HUES48 (cell line): Measurements from ENCODE around the gene DIMT1.

Source experiments
- H3K27ac ChIP-seq: one replicate; pipeline ENCODE4 v1.7.0; 2013; ENCODE audit warnings: low read depth, low read length, inconsistent platforms
- H3K27me3 ChIP-seq: 2 replicates; pipeline ENCODE4 v1.6.1; 2013; ENCODE audit warnings: mild to moderate bottlenecking, low read length; ENCODE audit not compliant: control insufficient read depth, insufficient read depth
- H3K36me3 ChIP-seq: 2 replicates; pipeline ENCODE4 v1.6.1; 2013; ENCODE audit warnings: low read length; ENCODE audit not compliant: control insufficient read depth, insufficient read depth
- H3K4me1 ChIP-seq: 2 replicates; pipeline ENCODE4 v1.6.1; 2013; ENCODE audit warnings: mild to moderate bottlenecking, low read length; ENCODE audit not compliant: control insufficient read depth, insufficient read depth
- H3K4me3 ChIP-seq: 2 replicates; pipeline ENCODE4 v1.5.1; 2013; ENCODE audit warnings: mild to moderate bottlenecking, low read depth, low read length
- H3K9ac ChIP-seq: 2 replicates; pipeline ENCODE4 v1.6.1; 2013; ENCODE audit warnings: mild to moderate bottlenecking, low read depth, low read length, moderate library complexity
- H3K9me3 ChIP-seq: 2 replicates; pipeline ENCODE4 v1.6.1; 2013; ENCODE audit warnings: low read length; ENCODE audit not compliant: control insufficient read depth, insufficient read depth

The DIMT1 gene

GRCh38 chr5:62369039-62369438 is 34.7 kb downstream of the DIMT1 start:
- no peak overlapping the region for H3K4me3 ChIP-seq
- no peaks in the 10 kb centered on the region for H3K27me3 ChIP-seq
- peaks cover 83% of the 10 kb centered on the region for H3K36me3 ChIP-seq

GRCh38 chr5:62362701-62363100 is 41.0 kb downstream of the DIMT1 start:
- H3K36me3 ChIP-seq, result peaks cover 88% of the 10 kb centered on the region

More at GRCh38 chr5:62369039-62369438, 34.7 kb downstream of the DIMT1 start:
- Histone ChIP-seq H3K27ac (no peak overlapping the region), H3K9ac (no peak overlapping the region), H3K4me1 (no peaks in the 10 kb centered on the region), H3K9me3 (no peaks in the 10 kb centered on the region)

GRCh38 chr5:62354028-62354874 is 49.5 kb downstream of the DIMT1 start:
- H3K27ac ChIP-seq, result no peak overlapping the region
- H3K4me1 ChIP-seq, result no peaks in the 10 kb centered on the region
- H3K4me3 ChIP-seq, result no peak overlapping the region
- H3K9ac ChIP-seq, result no peak overlapping the region
- peaks cover 94% of the 10 kb centered on the region for H3K36me3 ChIP-seq
- H3K27me3 ChIP-seq, result no peaks in the 10 kb centered on the region
- no peaks in the 10 kb centered on the region for H3K9me3 ChIP-seq

More at GRCh38 chr5:62362701-62363100, 41.0 kb downstream of the DIMT1 start:
- H3K9ac ChIP-seq, result no peak overlapping the region
- no peaks in the 10 kb centered on the region for H3K9me3 ChIP-seq
- no peak overlapping the region for H3K27ac ChIP-seq
- no peaks in the 10 kb centered on the region for H3K27me3 ChIP-seq
- no peaks in the 10 kb centered on the region for H3K4me1 ChIP-seq
- no peak overlapping the region for H3K4me3 ChIP-seq

DNA sequence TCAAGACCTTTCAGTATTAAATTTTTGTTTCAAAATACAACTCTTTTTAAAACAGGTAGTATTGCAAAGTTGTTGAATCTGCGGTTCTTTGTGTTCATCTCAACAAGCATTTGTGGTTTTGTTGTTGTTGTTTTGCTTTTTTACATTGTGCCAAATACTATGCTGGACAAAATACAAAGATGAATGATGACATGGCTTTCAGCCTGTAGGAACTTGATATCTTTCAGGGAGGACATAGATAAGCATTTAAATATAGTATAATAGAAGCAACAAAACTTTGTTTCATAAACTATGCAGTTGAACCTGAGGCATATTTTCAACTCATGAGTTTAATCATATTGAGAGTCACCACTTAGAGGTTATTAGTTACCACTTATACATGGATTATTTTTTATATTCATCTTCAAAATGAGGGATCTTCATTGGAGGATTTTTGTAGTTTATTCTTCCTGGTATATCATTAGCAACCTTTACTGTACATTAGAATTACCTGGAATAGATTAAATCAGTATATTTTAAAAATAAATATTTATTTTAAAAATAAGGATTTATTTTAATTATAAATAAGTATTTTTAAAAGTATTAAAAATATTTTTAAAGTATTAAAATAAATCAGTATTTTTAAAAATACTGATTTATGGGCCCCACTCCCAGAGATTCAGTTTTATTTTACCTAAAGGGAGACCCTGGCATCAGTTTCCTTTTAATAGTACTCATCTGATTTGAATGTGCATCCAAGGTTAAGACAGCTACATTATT is 54.8 kb downstream of the DIMT1 start:
- peaks cover 68% of the 10 kb centered on the region for H3K36me3 ChIP-seq
- H3K4me3 ChIP-seq, result no peak overlapping the region
- H3K9ac ChIP-seq, result no peak overlapping the region
- no peaks in the 10 kb centered on the region for H3K4me1 ChIP-seq
- H3K27ac ChIP-seq, result no peak overlapping the region
- no peaks in the 10 kb centered on the region for H3K9me3 ChIP-seq
- H3K27me3 ChIP-seq, result no peaks in the 10 kb centered on the region

GRCh38 chr5:62347928-62348327 is 55.8 kb downstream of the DIMT1 start:
- no peak overlapping the region for H3K9ac ChIP-seq
- H3K9me3 ChIP-seq, result no peaks in the 10 kb centered on the region
- H3K27ac ChIP-seq, result no peak overlapping the region
- no peaks in the 10 kb centered on the region for H3K27me3 ChIP-seq
- peaks cover 58% of the 10 kb centered on the region for H3K36me3 ChIP-seq
- no peak overlapping the region for H3K4me3 ChIP-seq
- no peaks in the 10 kb centered on the region for H3K4me1 ChIP-seq

DNA sequence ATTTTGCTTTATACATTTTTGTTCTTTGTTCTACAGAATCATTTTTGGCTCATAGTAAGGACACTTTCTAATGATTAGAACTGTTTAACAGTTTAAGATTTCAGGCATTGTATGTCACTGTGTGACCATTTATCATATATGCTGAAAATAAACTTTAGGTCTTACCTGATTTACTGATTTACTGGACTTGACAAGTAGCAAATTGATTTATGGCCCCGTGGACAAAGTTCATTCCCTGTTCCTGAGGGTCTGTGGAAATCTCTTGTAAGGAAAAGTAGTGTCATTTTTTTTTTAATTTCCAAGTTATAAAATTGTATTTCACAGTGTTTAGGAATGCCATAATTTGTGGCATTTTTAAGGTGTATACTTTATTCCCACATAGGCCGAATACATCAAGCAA is 57.0 kb downstream of the DIMT1 start:
- H3K9me3 ChIP-seq, result no peaks in the 10 kb centered on the region
- no peaks in the 10 kb centered on the region for H3K27me3 ChIP-seq
- peaks cover 47% of the 10 kb centered on the region for H3K36me3 ChIP-seq
- H3K4me3 ChIP-seq, result no peak overlapping the region
- no peaks in the 10 kb centered on the region for H3K4me1 ChIP-seq
- H3K27ac ChIP-seq, result no peak overlapping the region
- H3K9ac ChIP-seq, result no peak overlapping the region

DNA sequence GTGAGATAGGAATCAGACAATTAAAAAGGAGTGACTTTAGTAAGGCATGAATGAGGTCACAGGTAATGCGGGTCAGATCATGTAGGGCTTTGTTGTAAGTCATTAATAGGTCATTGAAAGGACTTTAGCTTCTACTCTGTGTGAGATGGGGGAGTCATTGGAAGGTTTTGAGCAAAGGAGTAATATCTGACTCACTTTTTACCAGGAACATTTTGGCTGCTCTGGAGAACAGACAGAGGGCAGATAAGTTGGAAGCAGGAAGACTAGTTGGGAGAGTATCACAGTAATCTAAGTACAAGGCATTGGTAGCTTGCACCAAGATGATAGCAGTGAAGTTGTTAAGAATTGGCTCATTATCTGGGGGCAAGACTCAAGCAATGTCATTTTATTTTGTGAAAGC is 60.3 kb downstream of the DIMT1 start:
- Histone ChIP-seq H3K36me3 (peaks cover 17% of the 10 kb centered on the region), H3K9me3 (no peaks in the 10 kb centered on the region), H3K27ac (no peak overlapping the region), H3K9ac (no peak overlapping the region), H3K4me1 (no peaks in the 10 kb centered on the region), H3K27me3 (no peaks in the 10 kb centered on the region), H3K4me3 (no peak overlapping the region)

DNA sequence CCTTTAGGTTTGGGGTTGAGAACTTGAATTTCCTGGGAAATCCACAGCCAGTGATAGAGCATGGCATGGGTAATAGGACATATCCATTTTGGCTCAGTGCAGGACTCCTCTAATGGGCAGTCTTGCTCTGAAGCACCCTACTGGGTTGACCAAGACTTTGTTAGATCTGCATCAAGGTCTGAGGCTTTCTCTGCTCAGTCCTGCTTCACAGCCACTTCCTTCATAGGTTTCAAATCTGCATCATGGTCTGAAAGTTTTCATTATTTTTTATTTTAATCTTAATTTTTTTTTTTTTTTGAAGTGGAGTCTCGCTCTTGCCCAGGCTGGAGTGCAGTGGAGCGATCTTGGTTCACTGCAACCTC is 61.2 kb downstream of the DIMT1 start:
- Histone ChIP-seq H3K4me1 (no peaks in the 10 kb centered on the region), H3K9ac (no peak overlapping the region), H3K36me3 (peaks cover 9% of the 10 kb centered on the region; the same call in 1 of the 2 replicates), H3K9me3 (no peaks in the 10 kb centered on the region), H3K27ac (no peak overlapping the region), H3K4me3 (no peak overlapping the region), H3K27me3 (no peaks in the 10 kb centered on the region)

GRCh38 chr5:62341783-62342475 is 61.8 kb downstream of the DIMT1 start:
- H3K27ac ChIP-seq, result no peak overlapping the region
- H3K4me3 ChIP-seq, result no peak overlapping the region

DNA sequence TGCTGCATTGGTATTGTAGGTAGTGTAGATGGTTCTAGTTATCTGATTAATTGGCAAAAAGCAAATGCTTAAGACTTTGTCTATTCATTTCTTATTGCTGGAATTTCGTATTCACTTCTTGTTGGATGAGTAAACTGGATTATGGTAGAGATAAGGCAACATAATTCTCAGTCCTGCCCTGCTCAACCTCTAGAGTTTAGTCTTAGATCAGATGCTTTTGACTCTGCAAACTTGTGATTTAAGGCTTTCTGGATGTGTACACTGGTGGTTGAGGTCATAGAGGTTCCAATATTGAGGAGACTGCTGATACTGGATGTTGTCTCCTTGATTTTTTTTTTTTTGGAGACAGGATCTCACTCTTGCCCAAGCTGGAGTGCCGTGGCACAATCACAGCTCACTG is 62.7 kb downstream of the DIMT1 start:
- Histone ChIP-seq H3K4me3 (no peak overlapping the region), H3K27ac (no peak overlapping the region), H3K36me3 (no peaks in the 10 kb centered on the region), H3K27me3 (no peaks in the 10 kb centered on the region), H3K4me1 (no peaks in the 10 kb centered on the region), H3K9me3 (no peaks in the 10 kb centered on the region), H3K9ac (no peak overlapping the region)

More at GRCh38 chr5:62341783-62342475, 61.8 kb downstream of the DIMT1 start:
- Histone ChIP-seq H3K9me3 (no peaks in the 10 kb centered on the region), H3K27me3 (no peaks in the 10 kb centered on the region), H3K4me1 (no peaks in the 10 kb centered on the region), H3K36me3 (peaks cover 3% of the 10 kb centered on the region; the same call in 1 of the 2 replicates), H3K9ac (no peak overlapping the region)
